HG03025 (cell line): Measurements from ENCODE around the gene ACACA.
"Not testable (repeated sequence)": the region's sequence is repeated elsewhere in the genome, so short reads cannot be mapped to it uniquely, and the experiment has no call there.

Experiments used
- ATAC-seq: cut with Tn5 transposase; IDR thresholded peaks from one replicate; pipeline ENCODE4 v1.9.1; 2021; ENCODE audit warnings: mild to moderate bottlenecking, moderate library complexity; ENCODE audit not compliant: unreplicated experiment, low FRiP score

The ACACA gene

GRCh38 chr17:37356796-37357569 is 49.7 kb downstream of the ACACA start:
- not testable (repeated sequence) for ATAC-seq

GRCh38 chr17:37346863-37347402 is 59.7 kb downstream of the ACACA start:
- ATAC-seq: not testable (repeated sequence)

- no peak for ATAC-seq
Observed at GRCh38 chr17:37344519-37344918, 62.1 kb downstream of the ACACA start.

- no peak for ATAC-seq
Observed at GRCh38 chr17:37342589-37342988, 64.0 kb downstream of the ACACA start.

GRCh38 chr17:37340804-37341203 is 65.8 kb downstream of the ACACA start:
- no peak for ATAC-seq

- ATAC-seq: no peak
Observed at GRCh38 chr17:37339321-37339720, 67.3 kb downstream of the ACACA start.

- no peak for ATAC-seq
Observed at GRCh38 chr17:37338847-37339246, 67.8 kb downstream of the ACACA start.

GRCh38 chr17:37327341-37328090 is 79.1 kb downstream of the ACACA start:
- ATAC-seq: no peak

- no peak for ATAC-seq
Observed at GRCh38 chr17:37322826-37323561, 83.6 kb downstream of the ACACA start.

GRCh38 chr17:37322106-37322505 is 84.5 kb downstream of the ACACA start:
- ATAC-seq: no peak

- no peak for ATAC-seq
Observed at GRCh38 chr17:37318931-37319594, 87.6 kb downstream of the ACACA start.

- no peak for ATAC-seq
Observed at GRCh38 chr17:37317867-37318266, 88.8 kb downstream of the ACACA start.

GRCh38 chr17:37315601-37316000 is 91.0 kb downstream of the ACACA start:
- ATAC-seq: no peak

- ATAC-seq: no peak
Observed at GRCh38 chr17:37312137-37312923, 94.3 kb downstream of the ACACA start.

- no peak for ATAC-seq
Observed at GRCh38 chr17:37310940-37311339, 95.7 kb downstream of the ACACA start.

- no peak for ATAC-seq
Observed at GRCh38 chr17:37309051-37309450, 97.6 kb downstream of the ACACA start.

- no peak for ATAC-seq
Observed at GRCh38 chr17:37305406-37305905, 101.2 kb downstream of the ACACA start.

GRCh38 chr17:37301288-37301687 is 105.3 kb downstream of the ACACA start:
- no peak for ATAC-seq

GRCh38 chr17:37300683-37301082 is 106.0 kb downstream of the ACACA start:
- no peak for ATAC-seq
